Glomerular visceral epithelial cell (primary cell): Measurements from ENCODE around the gene CHMP4A.

Source experiments
- DNase-seq: peaks from one replicate; pipeline ENCODE4 v3.0.0-alpha.2; 2016; ENCODE audit errors: extremely low spot score

CHMP4A gene

GRCh38 chr14:24178399-24179178 is 34.7 kb downstream of the CHMP4A start:
- DNase-seq, result no peak

GRCh38 chr14:24177891-24178290 is 35.4 kb downstream of the CHMP4A start:
- DNase-seq, result no peak

- no peak for DNase-seq
Observed at GRCh38 chr14:24177041-24177825, 36.1 kb downstream of the CHMP4A start.

GRCh38 chr14:24176599-24176998 is 36.7 kb downstream of the CHMP4A start:
- no peak for DNase-seq

- no peak for DNase-seq
Observed at GRCh38 chr14:24172871-24173281, 40.4 kb downstream of the CHMP4A start.

GRCh38 chr14:24172261-24172860 is 40.9 kb downstream of the CHMP4A start:
- no peak for DNase-seq

GRCh38 chr14:24171422-24172260 is 41.6 kb downstream of the CHMP4A start, which contains the start of gene REC8:
REC8 (plus strand) TSS chr14:24172080; CDS start chr14:24172553, 473 bp downstream.
- DNase-seq, result no peak

GRCh38 chr14:24167469-24168114 is 45.7 kb downstream of the CHMP4A start:
- no peak for DNase-seq

- no peak for DNase-seq
Observed at GRCh38 chr14:24165785-24166184, 47.5 kb downstream of the CHMP4A start.

- no peak for DNase-seq
Observed at GRCh38 chr14:24164518-24164991, 48.7 kb downstream of the CHMP4A start.

GRCh38 chr14:24162093-24162492 is 51.2 kb downstream of the CHMP4A start:
- DNase-seq, result no peak

GRCh38 chr14:24160850-24161804 is 52.2 kb downstream of the CHMP4A start, which contains the start of gene IRF9:
IRF9 (plus strand) TSS chr14:24161265; CDS start chr14:24162145, 880 bp downstream.
- DNase-seq, result peak; percentile 99

- DNase-seq, result no peak
Observed at GRCh38 chr14:24160499-24160849, 52.8 kb downstream of the CHMP4A start.

- DNase-seq, result no peak
Observed at GRCh38 chr14:24159777-24160498, 53.4 kb downstream of the CHMP4A start.
